Naive thymus-derived CD4-positive, alpha-beta T cell (primary cell): ENCODE results near the gene GUCY2C. TPM values are rescaled to one million over a fixed set of nuclear protein-coding genes. Genes with fewer than 3 reads are reported as not detected.

ENCODE experiments used
- ATAC-seq: fragments of 150-1000 bp; cut with Tn5 transposase; 2 replicates; pipeline ENCODE4 v1.10.0; 2021; ENCODE audit warnings: mild to moderate bottlenecking, moderate library complexity
- CTCF ChIA-PET: fragments of 350-600 bp; sonication (Branson Sonifier 250); formaldehyde crosslinking; loops from one replicate; lab custom pipeline; 2021; ENCODE audit warnings: antibody characterized with exemption; lab: Charles Lee
- POLR2A ChIA-PET: fragments of 350-600 bp; sonication (Branson Sonifier 250); formaldehyde crosslinking; loops from one replicate; lab custom pipeline; 2021; ENCODE audit warnings: antibody characterized with exemption, inconsistent platforms; lab: Charles Lee
- DNase-seq, 9 donors: peaks; one replicate each; pipeline versions ENCODE4 v3.0.0 to v3.0.0-alpha.2; 2020 to 2022; ENCODE audit warnings: mixed read lengths in 1 of 9
- H3K27ac ChIP-seq: one replicate; pipeline ENCODE4 v1.7.0; 2013; ENCODE audit warnings: mild to moderate bottlenecking, low read depth, low read length, moderate library complexity
- H3K27me3 ChIP-seq, 2 donors: one replicate each; pipeline ENCODE4 v1.7.0; 2013; ENCODE audit warnings: low read length in 2 of 2, mild to moderate bottlenecking in 2 of 2, moderate library complexity in 2 of 2; ENCODE audit not compliant: control insufficient read depth in 2 of 2, insufficient read depth in 2 of 2
- H3K36me3 ChIP-seq, 3 experiments: 1 replicate in 2 of 3; 2 replicates in 1 of 3; pipeline ENCODE4 v1.7.0; 2013; ENCODE audit warnings: low read length in 3 of 3, mild to moderate bottlenecking in 3 of 3, moderate library complexity in 1 of 3; ENCODE audit not compliant: insufficient read depth in 3 of 3, control insufficient read depth in 2 of 3
- H3K4me1 ChIP-seq, 2 donors: one replicate each; pipeline ENCODE4 v1.7.0; 2013; ENCODE audit warnings: low read length in 2 of 2, mild to moderate bottlenecking in 2 of 2, moderate library complexity in 1 of 2; ENCODE audit not compliant: control insufficient read depth in 2 of 2, insufficient read depth in 2 of 2
- H3K4me3 ChIP-seq: 2 replicates; pipeline ENCODE4 v1.7.0; 2013; ENCODE audit warnings: mild to moderate bottlenecking, low read length
- H3K9me3 ChIP-seq, 3 experiments: 1 replicate in 2 of 3; 2 replicates in 1 of 3; pipeline ENCODE4 v1.7.0; 2013; ENCODE audit warnings: low read length in 3 of 3; ENCODE audit not compliant: control insufficient read depth in 2 of 3
- H3K27ac Mint-ChIP-seq, 9 donors: one replicate each; pipeline ENCODE4 v1.8.0; 2020 to 2022; ENCODE audit warnings: mixed read lengths in 9 of 9, mild to moderate bottlenecking in 8 of 9, moderate library complexity in 5 of 9, inconsistent platforms in 2 of 9
- H3K27me3 Mint-ChIP-seq, 5 donors: one replicate each; pipeline ENCODE4 v1.8.0; 2021 to 2022; ENCODE audit warnings: mixed read lengths in 5 of 5, mild to moderate bottlenecking in 1 of 5
- H3K36me3 Mint-ChIP-seq, 5 donors: one replicate each; pipeline ENCODE4 v1.8.0; 2020 to 2022; ENCODE audit warnings: mixed read lengths in 5 of 5, mild to moderate bottlenecking in 3 of 5, inconsistent platforms in 1 of 5
- H3K4me1 Mint-ChIP-seq, 7 donors: one replicate each; pipeline ENCODE4 v1.8.0; 2020 to 2022; ENCODE audit warnings: mixed read lengths in 7 of 7, mild to moderate bottlenecking in 3 of 7, inconsistent platforms in 1 of 7
- H3K4me3 Mint-ChIP-seq, 10 donors: one replicate each; pipeline ENCODE4 v1.8.0; 2020 to 2022; ENCODE audit warnings: mild to moderate bottlenecking in 10 of 10, mixed read lengths in 10 of 10, moderate library complexity in 6 of 10, inconsistent platforms in 2 of 10
- H3K9me3 Mint-ChIP-seq, 11 donors: one replicate each; pipeline ENCODE4 v1.8.0; 2020 to 2022; ENCODE audit warnings: mixed read lengths in 11 of 11, mild to moderate bottlenecking in 4 of 11, inconsistent platforms in 1 of 11, moderate library complexity in 1 of 11
- intact Hi-C, 2 donors: fragments of 100-400 bp; cut with micrococcal nuclease; formaldehyde crosslinking; loops; one replicate each; pipeline ENCODE4 v1.15.1; 2023
- polyA plus RNA-seq, 2 donors: library from polyadenylated mRNA; unstranded; fragments of 300-500 nt; fragmentation: Illumina TruSeq; gene quantifications; one replicate each; pipeline ENCODE4 v1.2.3, GENCODE V29; 2021
- total RNA-seq, 6 experiments: library from RNA in 5 of 6; stranded (reverse) in 5 of 6; gene quantifications; 1 replicate in 5 of 6; 2 replicates in 1 of 6; pipeline ENCODE4 v1.2.3 and lab custom pipeline; 2021 to 2026

Gene GUCY2C
- total and polyA plus RNA-seq, 7 experiments from 2014 or later, result not detected

GRCh38 chr12:14619741-14620501, 76.5 kb downstream of the GUCY2C start:
- CTCF ChIA-PET, result interaction anchor here (1.0 to 3.3 kb wide), 3 partner anchors 10 to 382 kb away, joined by 3 to 18 read pairs (median 10); partner anchors contain the start of gene ATF7IP
- Histone ChIP-seq H3K27ac (no peak overlapping the region), H3K9me3 (no peaks in the 10 kb centered on the region), H3K27me3 (no peaks in the 10 kb centered on the region), H3K4me3 (no peak overlapping the region), H3K36me3 (no peaks in the 10 kb centered on the region), H3K4me1 (no peaks in the 10 kb centered on the region)
- Mint-ChIP-seq H3K4me1 (peaks cover 0 to 4% (median 0%) of the 10 kb centered on the region in 7 donors), H3K9me3 (peaks cover 0 to 3% (median 0%) of the 10 kb centered on the region in 11 donors), H3K36me3 (no peaks in the 10 kb centered on the region), H3K4me3 (no peak overlapping the region), H3K27ac (no peak overlapping the region), H3K27me3 (peaks cover 3 to 16% (median 12%) of the 10 kb centered on the region in 5 donors)
- POLR2A ChIA-PET, result no interaction called here
- intact Hi-C loops, result loop anchor here (1.0 to 10.0 kb wide), 4 partner anchors 45 to 382 kb away; partner anchors contain the start of gene ATF7IP (in 1 of the 2)
- ATAC-seq (no peak), DNase-seq (no peak)

GRCh38 chr12:14618983-14619382, 77.4 kb downstream of the GUCY2C start:
- H3K36me3 Mint-ChIP-seq, result no peaks in the 10 kb centered on the region
- H3K27me3 Mint-ChIP-seq, result peaks cover 2 to 22% (median 21%) of the 10 kb centered on the region in 5 donors
- DNase-seq, result peak in 3 of 9 donors; percentile 3 to 19 (median 10)
- no peak for ATAC-seq
- Histone ChIP-seq H3K36me3 (no peaks in the 10 kb centered on the region), H3K4me3 (no peak overlapping the region), H3K9me3 (no peaks in the 10 kb centered on the region), H3K27me3 (no peaks in the 10 kb centered on the region), H3K4me1 (no peaks in the 10 kb centered on the region), H3K27ac (no peak overlapping the region)
- POLR2A ChIA-PET, result no interaction called here
- H3K27ac Mint-ChIP-seq, result no peak overlapping the region
- H3K4me1 Mint-ChIP-seq, result peaks cover 0 to 4% (median 0%) of the 10 kb centered on the region in 7 donors
- peaks cover 0 to 3% (median 0%) of the 10 kb centered on the region in 11 donors for H3K9me3 Mint-ChIP-seq
- intact Hi-C loops, result loop anchor here (1.0 to 10.0 kb wide), 4 partner anchors 46 to 381 kb away; partner anchors contain the start of gene ATF7IP (in 1 of the 2)
- H3K4me3 Mint-ChIP-seq, result peak overlapping the region in 1 of 10 donors; percentile 19
- CTCF ChIA-PET, result interaction anchor here (0.6 to 3.3 kb wide), 6 partner anchors 11 to 647 kb away, joined by 3 to 18 read pairs (median 6); no protein-coding TSS in a partner anchor

- Histone ChIP-seq H3K4me3 (no peak overlapping the region), H3K27me3 (no peaks in the 10 kb centered on the region), H3K4me1 (no peaks in the 10 kb centered on the region), H3K9me3 (peaks cover 0 to 7% (median 4%) of the 10 kb centered on the region in 3 experiments), H3K27ac (no peak overlapping the region), H3K36me3 (no peaks in the 10 kb centered on the region)
- peaks cover 0 to 29% (median 14%) of the 10 kb centered on the region in 11 donors for H3K9me3 Mint-ChIP-seq
- POLR2A ChIA-PET, result no interaction called here
- H3K36me3 Mint-ChIP-seq, result peaks cover 0 to 3% (median 0%) of the 10 kb centered on the region in 5 donors
- CTCF ChIA-PET, result no interaction called here
- DNase-seq, result no peak
- intact Hi-C loops, result loop anchor here in 1 of 2 donors (10.0 kb wide), 1 partner anchor 50 kb away; no protein-coding TSS in a partner anchor
- no peak overlapping the region for H3K27ac Mint-ChIP-seq
- peaks cover 4 to 40% (median 29%) of the 10 kb centered on the region in 5 donors for H3K27me3 Mint-ChIP-seq
- peaks cover 0 to 3% (median 0%) of the 10 kb centered on the region in 7 donors for H3K4me1 Mint-ChIP-seq
- ATAC-seq, result peak; percentile 46
- H3K4me3 Mint-ChIP-seq, result no peak overlapping the region
Measured at GRCh38 chr12:14614704-14615121, 81.7 kb downstream of the GUCY2C start.

- no peak overlapping the region for H3K27ac Mint-ChIP-seq
- DNase-seq (no peak), ATAC-seq (peak; percentile 78)
- H3K4me3 Mint-ChIP-seq, result no peak overlapping the region
- peaks cover 4 to 32% (median 29%) of the 10 kb centered on the region in 5 donors for H3K27me3 Mint-ChIP-seq
- Histone ChIP-seq H3K27ac (no peak overlapping the region), H3K9me3 (peaks cover 0 to 7% (median 4%) of the 10 kb centered on the region in 3 experiments), H3K4me3 (no peak overlapping the region), H3K27me3 (no peaks in the 10 kb centered on the region), H3K36me3 (no peaks in the 10 kb centered on the region), H3K4me1 (no peaks in the 10 kb centered on the region)
- H3K9me3 Mint-ChIP-seq, result peaks cover 0 to 37% (median 18%) of the 10 kb centered on the region in 11 donors
- CTCF ChIA-PET, result interaction anchor here (0.6 kb wide), 1 partner anchor 971 kb away, joined by 3 read pairs; no protein-coding TSS in a partner anchor
- POLR2A ChIA-PET, result no interaction called here
- H3K36me3 Mint-ChIP-seq, result peaks cover 0 to 3% (median 0%) of the 10 kb centered on the region in 5 donors
- H3K4me1 Mint-ChIP-seq, result peaks cover 0 to 3% (median 0%) of the 10 kb centered on the region in 7 donors
- intact Hi-C loops, result loop anchor here in 1 of 2 donors (10.0 kb wide), 1 partner anchor 51 kb away; no protein-coding TSS in a partner anchor
Measured at GRCh38 chr12:14613718-14614117, 82.7 kb downstream of the GUCY2C start.

- Histone ChIP-seq H3K9me3 (peaks cover 0 to 9% (median 4%) of the 10 kb centered on the region in 3 experiments), H3K27me3 (no peaks in the 10 kb centered on the region), H3K4me1 (no peaks in the 10 kb centered on the region), H3K27ac (no peak overlapping the region), H3K4me3 (no peak overlapping the region), H3K36me3 (no peaks in the 10 kb centered on the region)
- peaks cover 0 to 45% (median 18%) of the 10 kb centered on the region in 11 donors for H3K9me3 Mint-ChIP-seq
- H3K4me3 Mint-ChIP-seq, result no peak overlapping the region
- ATAC-seq (no peak), DNase-seq (no peak)
- CTCF ChIA-PET, result interaction anchor here (0.7 to 1.2 kb wide), 2 partner anchors 79 to 1242 kb away, joined by 3 to 5 read pairs; no protein-coding TSS in a partner anchor
- peaks cover 0 to 3% (median 0%) of the 10 kb centered on the region in 7 donors for H3K4me1 Mint-ChIP-seq
- peaks cover 0 to 3% (median 0%) of the 10 kb centered on the region in 5 donors for H3K36me3 Mint-ChIP-seq
- H3K27me3 Mint-ChIP-seq, result peaks cover 4 to 32% (median 29%) of the 10 kb centered on the region in 5 donors
- POLR2A ChIA-PET, result no interaction called here
- intact Hi-C loops, result loop anchor here in 1 of 2 donors (10.0 kb wide), 1 partner anchor 52 kb away; no protein-coding TSS in a partner anchor
- H3K27ac Mint-ChIP-seq, result no peak overlapping the region
Measured at GRCh38 chr12:14612898-14613445, 83.4 kb downstream of the GUCY2C start.

GRCh38 chr12:14612250-14612649, 84.1 kb downstream of the GUCY2C start:
- peaks cover 0 to 3% (median 0%) of the 10 kb centered on the region in 5 donors for H3K36me3 Mint-ChIP-seq
- intact Hi-C loops, result loop anchor here in 1 of 2 donors (10.0 kb wide), 1 partner anchor 53 kb away; no protein-coding TSS in a partner anchor
- DNase-seq (no peak), ATAC-seq (no peak)
- H3K4me1 Mint-ChIP-seq, result peaks cover 0 to 3% (median 0%) of the 10 kb centered on the region in 7 donors
- H3K27me3 ChIP-seq, result no peaks in the 10 kb centered on the region
- peaks cover 4 to 32% (median 26%) of the 10 kb centered on the region in 5 donors for H3K27me3 Mint-ChIP-seq
- no peak overlapping the region for H3K27ac ChIP-seq
- H3K36me3 ChIP-seq, result no peaks in the 10 kb centered on the region
- H3K27ac Mint-ChIP-seq, result no peak overlapping the region
- H3K4me3 ChIP-seq, result no peak overlapping the region
- POLR2A ChIA-PET, result no interaction called here
- H3K9me3 ChIP-seq, result peaks cover 0 to 12% (median 4%) of the 10 kb centered on the region in 3 experiments
- no peak overlapping the region for H3K4me3 Mint-ChIP-seq
- CTCF ChIA-PET, result interaction anchor here (1.2 kb wide), 1 partner anchor 80 kb away, joined by 5 read pairs; no protein-coding TSS in a partner anchor
- no peaks in the 10 kb centered on the region for H3K4me1 ChIP-seq
- peaks cover 0 to 52% (median 24%) of the 10 kb centered on the region in 11 donors for H3K9me3 Mint-ChIP-seq
